Hematopoietic multipotent progenitor cell treated with erythropoietin and hydrocortisone succinate and interleukin-3 and kit ligand, for 17 days (in vitro differentiated cells): Measurements from ENCODE around the gene ACOT9.
"Not testable (repeated sequence)": the region's sequence is repeated elsewhere in the genome, so short reads cannot be mapped to it uniquely, and the experiment has no call there.

Experiments used
- DNase-seq: peaks from one replicate; pipeline ENCODE4 v3.0.0-alpha.2; 2015; ENCODE audit warnings: low spot score

ACOT9 gene

GRCh38 chrX:23765449-23765848 lies 22.4 kb upstream of the ACOT9 start:
- DNase-seq: no peak

GRCh38 chrX:23764188-23764984 lies 21.3 kb upstream of the ACOT9 start:
- DNase-seq: no peak

- DNase-seq: no peak
Measured at GRCh38 chrX:23759821-23760220, 16.7 kb upstream of the ACOT9 start.

GRCh38 chrX:23756165-23756564 lies 13.1 kb upstream of the ACOT9 start:
- DNase-seq: peak; percentile 85

- no peak for DNase-seq
Measured at GRCh38 chrX:23754664-23755063, 11.6 kb upstream of the ACOT9 start.

GRCh38 chrX:23752740-23753415 lies 9.8 kb upstream of the ACOT9 start:
- DNase-seq: no peak

GRCh38 chrX:23749576-23749975 lies 6.5 kb upstream of the ACOT9 start:
- no peak for DNase-seq

- DNase-seq: no peak
Measured at GRCh38 chrX:23749129-23749528, 6.1 kb upstream of the ACOT9 start.

- no peak for DNase-seq
Measured at GRCh38 chrX:23745786-23746185, 2.7 kb upstream of the ACOT9 start.

GRCh38 chrX:23743623-23743971 lies 521 bp upstream of the ACOT9 start:
- not testable (repeated sequence) for DNase-seq

GRCh38 chrX:23742174-23742696 lies 841 bp downstream of the ACOT9 start:
- DNase-seq: no peak

GRCh38 chrX:23737413-23737812 lies 5.7 kb downstream of the ACOT9 start:
- no peak for DNase-seq

- no peak for DNase-seq
Measured at GRCh38 chrX:23736030-23736429, 7.0 kb downstream of the ACOT9 start.

GRCh38 chrX:23732704-23733103 lies 10.4 kb downstream of the ACOT9 start:
- no peak for DNase-seq

- no peak for DNase-seq
Measured at GRCh38 chrX:23731951-23732350, 11.1 kb downstream of the ACOT9 start.

- no peak for DNase-seq
Measured at GRCh38 chrX:23729214-23729613, 13.9 kb downstream of the ACOT9 start.

- DNase-seq: no peak
Measured at GRCh38 chrX:23727206-23727605, 15.9 kb downstream of the ACOT9 start.

- no peak for DNase-seq
Measured at GRCh38 chrX:23726191-23726590, 16.9 kb downstream of the ACOT9 start.

- DNase-seq: no peak
Measured at GRCh38 chrX:23720117-23720677, 22.9 kb downstream of the ACOT9 start.

- no peak for DNase-seq
Measured at GRCh38 chrX:23705235-23705634, 37.8 kb downstream of the ACOT9 start.

GRCh38 chrX:23704673-23705206 lies 38.3 kb downstream of the ACOT9 start:
- DNase-seq: no peak

- DNase-seq: peak; percentile 5
Measured at GRCh38 chrX:23699636-23700194, 43.4 kb downstream of the ACOT9 start.

GRCh38 chrX:23694606-23695005 lies 48.5 kb downstream of the ACOT9 start:
- peak; percentile 61 for DNase-seq
